Naive thymus-derived CD4-positive, alpha-beta T cell (primary cell): Measurements from ENCODE around the gene SLC13A3. TPM values are rescaled to one million over a fixed set of nuclear protein-coding genes. Genes with fewer than 3 reads are reported as not detected.

Experiments used
- ATAC-seq: fragments of 150-1000 bp; cut with Tn5 transposase; 2 replicates; pipeline ENCODE4 v1.10.0; 2021; ENCODE audit warnings: mild to moderate bottlenecking, moderate library complexity
- CTCF ChIA-PET: fragments of 350-600 bp; sonication (Branson Sonifier 250); formaldehyde crosslinking; loops from one replicate; lab custom pipeline; 2021; ENCODE audit warnings: antibody characterized with exemption; lab: Charles Lee
- POLR2A ChIA-PET: fragments of 350-600 bp; sonication (Branson Sonifier 250); formaldehyde crosslinking; loops from one replicate; lab custom pipeline; 2021; ENCODE audit warnings: antibody characterized with exemption, inconsistent platforms; lab: Charles Lee
- DNase-seq, 9 donors: peaks; one replicate each; pipeline versions ENCODE4 v3.0.0 to v3.0.0-alpha.2; 2020 to 2022; ENCODE audit warnings: mixed read lengths in 1 of 9
- H3K27ac ChIP-seq: one replicate; pipeline ENCODE4 v1.7.0; 2013; ENCODE audit warnings: mild to moderate bottlenecking, low read depth, low read length, moderate library complexity
- H3K27me3 ChIP-seq, 2 donors: one replicate each; pipeline ENCODE4 v1.7.0; 2013; ENCODE audit warnings: low read length in 2 of 2, mild to moderate bottlenecking in 2 of 2, moderate library complexity in 2 of 2; ENCODE audit not compliant: control insufficient read depth in 2 of 2, insufficient read depth in 2 of 2
- H3K36me3 ChIP-seq, 3 experiments: 1 replicate in 2 of 3; 2 replicates in 1 of 3; pipeline ENCODE4 v1.7.0; 2013; ENCODE audit warnings: low read length in 3 of 3, mild to moderate bottlenecking in 3 of 3, moderate library complexity in 1 of 3; ENCODE audit not compliant: insufficient read depth in 3 of 3, control insufficient read depth in 2 of 3
- H3K4me1 ChIP-seq, 2 donors: one replicate each; pipeline ENCODE4 v1.7.0; 2013; ENCODE audit warnings: low read length in 2 of 2, mild to moderate bottlenecking in 2 of 2, moderate library complexity in 1 of 2; ENCODE audit not compliant: control insufficient read depth in 2 of 2, insufficient read depth in 2 of 2
- H3K4me3 ChIP-seq: 2 replicates; pipeline ENCODE4 v1.7.0; 2013; ENCODE audit warnings: mild to moderate bottlenecking, low read length
- H3K9me3 ChIP-seq, 3 experiments: 1 replicate in 2 of 3; 2 replicates in 1 of 3; pipeline ENCODE4 v1.7.0; 2013; ENCODE audit warnings: low read length in 3 of 3; ENCODE audit not compliant: control insufficient read depth in 2 of 3
- H3K27ac Mint-ChIP-seq, 9 donors: one replicate each; pipeline ENCODE4 v1.8.0; 2020 to 2022; ENCODE audit warnings: mixed read lengths in 9 of 9, mild to moderate bottlenecking in 8 of 9, moderate library complexity in 5 of 9, inconsistent platforms in 2 of 9
- H3K27me3 Mint-ChIP-seq, 5 donors: one replicate each; pipeline ENCODE4 v1.8.0; 2021 to 2022; ENCODE audit warnings: mixed read lengths in 5 of 5, mild to moderate bottlenecking in 1 of 5
- H3K36me3 Mint-ChIP-seq, 5 donors: one replicate each; pipeline ENCODE4 v1.8.0; 2020 to 2022; ENCODE audit warnings: mixed read lengths in 5 of 5, mild to moderate bottlenecking in 3 of 5, inconsistent platforms in 1 of 5
- H3K4me1 Mint-ChIP-seq, 7 donors: one replicate each; pipeline ENCODE4 v1.8.0; 2020 to 2022; ENCODE audit warnings: mixed read lengths in 7 of 7, mild to moderate bottlenecking in 3 of 7, inconsistent platforms in 1 of 7
- H3K4me3 Mint-ChIP-seq, 10 donors: one replicate each; pipeline ENCODE4 v1.8.0; 2020 to 2022; ENCODE audit warnings: mild to moderate bottlenecking in 10 of 10, mixed read lengths in 10 of 10, moderate library complexity in 6 of 10, inconsistent platforms in 2 of 10
- H3K9me3 Mint-ChIP-seq, 11 donors: one replicate each; pipeline ENCODE4 v1.8.0; 2020 to 2022; ENCODE audit warnings: mixed read lengths in 11 of 11, mild to moderate bottlenecking in 4 of 11, inconsistent platforms in 1 of 11, moderate library complexity in 1 of 11
- intact Hi-C, 2 donors: fragments of 100-400 bp; cut with micrococcal nuclease; formaldehyde crosslinking; loops; one replicate each; pipeline ENCODE4 v1.15.1; 2023
- polyA plus RNA-seq, 2 donors: library from polyadenylated mRNA; unstranded; fragments of 300-500 nt; fragmentation: Illumina TruSeq; gene quantifications; one replicate each; pipeline ENCODE4 v1.2.3, GENCODE V29; 2021
- total RNA-seq, 6 experiments: library from RNA in 5 of 6; stranded (reverse) in 5 of 6; gene quantifications; 1 replicate in 5 of 6; 2 replicates in 1 of 6; pipeline ENCODE4 v1.2.3 and lab custom pipeline; 2021 to 2026

SLC13A3 gene
- total and polyA plus RNA-seq, 7 experiments from 2014 or later: 0.16 to 0.41 (median 0.30) TPM; not detected in 3

- no peaks in the 10 kb centered on the region for H3K9me3 ChIP-seq
- intact Hi-C loops: no loop called here
- ATAC-seq: no peak
- no peak for DNase-seq
- H3K4me3 ChIP-seq: no peak overlapping the region
- peaks cover 0 to 36% (median 8%) of the 10 kb centered on the region in 5 donors for H3K27me3 Mint-ChIP-seq
- H3K9me3 Mint-ChIP-seq: peaks cover 0 to 3% (median 0%) of the 10 kb centered on the region in 11 donors
- no peak overlapping the region for H3K27ac ChIP-seq
- H3K36me3 ChIP-seq: no peaks in the 10 kb centered on the region
- no peak overlapping the region for H3K4me3 Mint-ChIP-seq
- ChIA-PET POLR2A (no interaction called here), CTCF (no interaction called here)
- H3K36me3 Mint-ChIP-seq: no peaks in the 10 kb centered on the region
- H3K4me1 ChIP-seq: no peaks in the 10 kb centered on the region
- H3K27ac Mint-ChIP-seq: no peak overlapping the region
- H3K27me3 ChIP-seq: no peaks in the 10 kb centered on the region
- peaks cover 0 to 8% (median 0%) of the 10 kb centered on the region in 7 donors for H3K4me1 Mint-ChIP-seq
Measured at GRCh38 chr20:46573788-46574584, 77.3 kb downstream of the SLC13A3 start.

- Mint-ChIP-seq H3K36me3 (no peaks in the 10 kb centered on the region), H3K27me3 (peaks cover 0 to 34% (median 8%) of the 10 kb centered on the region in 5 donors), H3K9me3 (peaks cover 0 to 3% (median 0%) of the 10 kb centered on the region in 11 donors), H3K27ac (no peak overlapping the region), H3K4me3 (no peak overlapping the region), H3K4me1 (peaks cover 0 to 8% (median 0%) of the 10 kb centered on the region in 7 donors)
- H3K36me3 ChIP-seq: no peaks in the 10 kb centered on the region
- H3K9me3 ChIP-seq: no peaks in the 10 kb centered on the region
- H3K4me1 ChIP-seq: no peaks in the 10 kb centered on the region
- H3K4me3 ChIP-seq: no peak overlapping the region
- intact Hi-C loops: no loop called here
- CTCF ChIA-PET: no interaction called here
- H3K27ac ChIP-seq: no peak overlapping the region
- H3K27me3 ChIP-seq: no peaks in the 10 kb centered on the region
- POLR2A ChIA-PET: no interaction called here
- no peak for ATAC-seq
- DNase-seq: no peak
Measured at GRCh38 chr20:46573234-46573633, 78.0 kb downstream of the SLC13A3 start.

DNA sequence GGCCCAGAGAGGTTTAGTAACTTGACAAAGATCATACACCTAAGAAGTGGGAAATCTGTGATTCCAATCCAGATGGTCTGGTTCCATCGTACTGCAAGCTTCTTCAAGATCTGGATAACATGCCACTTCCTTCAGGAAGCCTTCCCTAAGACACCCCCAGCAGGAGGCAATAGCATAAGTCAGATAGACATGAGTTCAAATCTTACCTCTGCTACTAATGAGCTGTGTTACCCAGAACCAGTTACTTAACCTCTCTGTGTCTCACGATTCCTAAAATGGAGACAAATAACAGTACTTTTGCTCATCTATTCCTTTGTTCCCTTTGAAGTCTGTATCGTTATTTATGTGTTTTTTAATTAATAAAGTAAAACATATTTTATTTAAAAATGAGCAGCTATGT, 78.5 kb downstream of the SLC13A3 start:
- peaks cover under 1 to 34% (median 8%) of the 10 kb centered on the region in 5 donors for H3K27me3 Mint-ChIP-seq

DNA sequence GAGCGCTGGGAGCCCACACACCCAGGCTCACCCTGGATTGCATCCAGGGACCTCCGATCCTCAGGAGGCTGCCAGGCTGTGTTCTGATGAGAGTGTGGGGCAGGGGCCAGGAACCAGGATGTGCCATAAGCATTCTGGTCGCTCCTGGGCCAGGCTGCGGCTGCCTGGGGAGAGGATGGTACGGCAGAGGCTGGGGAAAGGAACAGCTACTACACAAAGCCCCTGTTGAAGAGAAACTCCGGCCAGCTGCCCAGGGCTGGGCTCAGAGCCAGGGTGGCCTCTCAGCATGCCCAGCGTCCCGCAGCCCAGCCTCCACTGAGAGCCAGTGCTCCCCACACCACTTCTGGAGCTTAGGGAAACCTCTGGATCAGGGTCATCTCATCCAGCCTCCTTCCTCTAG, 79.1 kb downstream of the SLC13A3 start:
- DNase-seq (no peak), ATAC-seq (no peak)
- intact Hi-C loops: no loop called here
- ChIA-PET POLR2A (no interaction called here), CTCF (no interaction called here)
- H3K9me3 ChIP-seq: no peaks in the 10 kb centered on the region
- Mint-ChIP-seq H3K27me3 (peaks cover 6 to 34% (median 13%) of the 10 kb centered on the region in 5 donors), H3K36me3 (no peaks in the 10 kb centered on the region), H3K4me3 (no peak overlapping the region), H3K27ac (no peak overlapping the region), H3K9me3 (peaks cover 0 to 3% (median 0%) of the 10 kb centered on the region in 11 donors), H3K4me1 (peaks cover 0 to 8% (median 0%) of the 10 kb centered on the region in 7 donors)
- H3K36me3 ChIP-seq: no peaks in the 10 kb centered on the region
- H3K4me3 ChIP-seq: no peak overlapping the region
- H3K27me3 ChIP-seq: no peaks in the 10 kb centered on the region
- no peaks in the 10 kb centered on the region for H3K4me1 ChIP-seq
- no peak overlapping the region for H3K27ac ChIP-seq

More for the DNA sequence above, 78.5 kb downstream of the SLC13A3 start:
- ATAC-seq (no peak), DNase-seq (no peak)
- Histone ChIP-seq H3K36me3 (no peaks in the 10 kb centered on the region), H3K27ac (no peak overlapping the region), H3K4me3 (no peak overlapping the region), H3K27me3 (no peaks in the 10 kb centered on the region), H3K9me3 (no peaks in the 10 kb centered on the region), H3K4me1 (no peaks in the 10 kb centered on the region)
- Mint-ChIP-seq H3K36me3 (no peaks in the 10 kb centered on the region), H3K27ac (no peak overlapping the region), H3K4me3 (no peak overlapping the region), H3K4me1 (peaks cover 0 to 8% (median 0%) of the 10 kb centered on the region in 7 donors), H3K9me3 (peaks cover 0 to 3% (median 0%) of the 10 kb centered on the region in 11 donors)
- ChIA-PET CTCF (no interaction called here), POLR2A (no interaction called here)
- intact Hi-C loops: no loop called here

DNA sequence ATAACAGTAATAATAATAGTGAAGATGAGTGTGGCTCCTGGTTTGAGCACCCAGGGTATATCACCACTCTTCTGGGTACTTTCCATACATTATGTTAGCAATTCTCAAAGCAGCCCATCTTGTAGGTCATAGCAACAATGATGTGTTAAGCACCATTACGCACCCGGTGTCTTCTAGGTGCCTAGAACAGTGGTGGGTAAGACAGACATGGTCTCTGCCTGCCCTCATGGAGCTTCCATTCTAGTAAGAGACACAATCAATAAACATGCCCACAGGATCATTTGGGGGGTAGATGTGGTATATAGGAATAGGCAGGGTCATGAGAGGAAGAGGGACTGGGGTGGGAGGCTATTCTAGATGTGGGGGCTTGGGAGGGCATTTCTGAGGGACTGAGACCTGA, 79.8 kb downstream of the SLC13A3 start:
- Histone ChIP-seq H3K27me3 (no peaks in the 10 kb centered on the region), H3K4me1 (no peaks in the 10 kb centered on the region), H3K4me3 (no peak overlapping the region), H3K27ac (no peak overlapping the region), H3K9me3 (no peaks in the 10 kb centered on the region), H3K36me3 (no peaks in the 10 kb centered on the region)
- Mint-ChIP-seq H3K27ac (no peak overlapping the region), H3K4me1 (peaks cover 0 to 8% (median 0%) of the 10 kb centered on the region in 7 donors), H3K27me3 (peaks cover 6 to 35% (median 13%) of the 10 kb centered on the region in 5 donors), H3K36me3 (no peaks in the 10 kb centered on the region), H3K4me3 (no peak overlapping the region), H3K9me3 (peaks cover 0 to 3% (median 0%) of the 10 kb centered on the region in 11 donors)
- ChIA-PET CTCF (no interaction called here), POLR2A (no interaction called here)
- ATAC-seq: no peak
- DNase-seq: no peak
- intact Hi-C loops: no loop called here

DNA sequence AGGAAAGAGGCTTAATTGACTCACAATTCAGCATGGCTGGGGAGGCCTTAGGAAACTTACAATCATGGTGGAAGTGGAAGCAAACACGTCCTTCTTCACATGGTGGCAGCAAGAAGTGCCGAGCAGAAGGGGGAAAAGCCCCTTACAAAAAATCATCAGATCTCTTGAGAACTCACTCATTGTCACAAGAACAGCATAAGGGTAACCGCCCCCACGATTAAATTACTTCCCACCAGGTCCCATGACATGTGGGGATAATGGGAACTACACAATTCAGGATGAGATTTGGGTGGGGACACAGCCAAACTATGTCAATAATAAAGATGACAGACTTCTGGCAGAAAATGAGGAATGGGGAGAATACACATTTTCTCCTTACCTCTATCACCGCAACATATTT, 80.3 kb downstream of the SLC13A3 start:
- Histone ChIP-seq H3K4me3 (no peak overlapping the region), H3K36me3 (no peaks in the 10 kb centered on the region), H3K27ac (no peak overlapping the region), H3K27me3 (no peaks in the 10 kb centered on the region), H3K9me3 (no peaks in the 10 kb centered on the region), H3K4me1 (no peaks in the 10 kb centered on the region)
- ChIA-PET CTCF (no interaction called here), POLR2A (interaction anchor here (0.8 kb wide), 1 partner anchor 21 kb away, joined by 3 read pairs; the partner anchor contains the start of gene OCSTAMP)
- DNase-seq (no peak), ATAC-seq (no peak)
- peaks cover 6 to 34% (median 13%) of the 10 kb centered on the region in 5 donors for H3K27me3 Mint-ChIP-seq
- no peaks in the 10 kb centered on the region for H3K36me3 Mint-ChIP-seq
- H3K4me1 Mint-ChIP-seq: peaks cover 0 to 5% (median 0%) of the 10 kb centered on the region in 7 donors
- peaks cover 0 to 3% (median 0%) of the 10 kb centered on the region in 11 donors for H3K9me3 Mint-ChIP-seq
- H3K4me3 Mint-ChIP-seq: no peak overlapping the region
- H3K27ac Mint-ChIP-seq: no peak overlapping the region
- intact Hi-C loops: no loop called here
